Esophagus muscularis mucosa (tissue), 4 donors: Measurements from ENCODE around the gene RIN2.

ENCODE experiments used
- EP300 ChIP-seq: sonication (generic); formaldehyde crosslinking; IDR thresholded peaks from one replicate; pipeline ENCODE4 v1.6.1; 2017; ENCODE audit warnings: antibody characterized with exemption
- POLR2A ChIP-seq: fragments of 450-650 bp; IDR thresholded peaks from one replicate; pipeline ENCODE4 v1.6.1; 2017; ENCODE audit warnings: antibody characterized with exemption, moderate library complexity, mild to moderate bottlenecking, low read depth
- POLR2AphosphoS5 ChIP-seq, 2 donors: sonication (generic); formaldehyde crosslinking; IDR thresholded peaks; one replicate each; pipeline ENCODE4 v1.6.1; 2017; ENCODE audit warnings: antibody characterized with exemption in 2 of 2
- TF ChIP-seq, protein P1 (sequence below), 3 experiments: fragments of 200-600 bp in 2 of 3; fragments of 450-650 bp in 1 of 3; sonication (generic) in 2 of 3; IDR thresholded peaks; one replicate each; pipeline ENCODE4 v1.5.1; 2017 to 2019; ENCODE audit warnings: antibody characterized with exemption in 3 of 3, mild to moderate bottlenecking in 2 of 3, moderate library complexity in 1 of 3

DNA sequence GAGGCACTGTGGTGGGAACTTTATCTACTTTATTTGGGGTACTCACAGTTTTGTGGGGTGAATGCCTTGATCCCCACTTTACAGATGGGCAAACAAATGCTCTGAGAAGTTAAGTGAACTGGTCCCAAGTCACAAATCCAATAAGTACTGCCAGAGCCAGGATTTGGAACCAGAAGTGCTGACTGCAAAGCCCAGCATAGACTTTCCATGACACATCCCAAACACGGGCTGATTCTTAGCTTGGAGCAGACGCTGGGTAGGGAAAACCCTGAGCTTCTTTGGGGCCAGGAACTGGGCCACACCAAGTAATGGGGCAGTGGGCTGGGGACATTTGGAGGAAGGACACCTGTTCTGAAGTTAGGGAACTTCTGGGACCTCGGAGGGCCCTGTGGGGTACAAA, 20.3 kb downstream of the RIN2 start:
- TF ChIP-seq POLR2A (no peak), EP300 (no peak), POLR2AphosphoS5 (IDR thresholded peaks at IDR 0.05) (no peak)
- TF ChIP-seq, protein P1, sequence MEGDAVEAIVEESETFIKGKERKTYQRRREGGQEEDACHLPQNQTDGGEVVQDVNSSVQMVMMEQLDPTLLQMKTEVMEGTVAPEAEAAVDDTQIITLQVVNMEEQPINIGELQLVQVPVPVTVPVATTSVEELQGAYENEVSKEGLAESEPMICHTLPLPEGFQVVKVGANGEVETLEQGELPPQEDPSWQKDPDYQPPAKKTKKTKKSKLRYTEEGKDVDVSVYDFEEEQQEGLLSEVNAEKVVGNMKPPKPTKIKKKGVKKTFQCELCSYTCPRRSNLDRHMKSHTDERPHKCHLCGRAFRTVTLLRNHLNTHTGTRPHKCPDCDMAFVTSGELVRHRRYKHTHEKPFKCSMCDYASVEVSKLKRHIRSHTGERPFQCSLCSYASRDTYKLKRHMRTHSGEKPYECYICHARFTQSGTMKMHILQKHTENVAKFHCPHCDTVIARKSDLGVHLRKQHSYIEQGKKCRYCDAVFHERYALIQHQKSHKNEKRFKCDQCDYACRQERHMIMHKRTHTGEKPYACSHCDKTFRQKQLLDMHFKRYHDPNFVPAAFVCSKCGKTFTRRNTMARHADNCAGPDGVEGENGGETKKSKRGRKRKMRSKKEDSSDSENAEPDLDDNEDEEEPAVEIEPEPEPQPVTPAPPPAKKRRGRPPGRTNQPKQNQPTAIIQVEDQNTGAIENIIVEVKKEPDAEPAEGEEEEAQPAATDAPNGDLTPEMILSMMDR (IDR thresholded peaks at IDR 0.05), result no peak
